Measurements from ENCODE around the gene GPR152. TPM values are rescaled to one million over a fixed set of nuclear protein-coding genes. Genes with fewer than 3 reads are reported as not detected.
"Not testable (repeated sequence)": the region's sequence is repeated elsewhere in the genome, so short reads cannot be mapped to it uniquely, and the experiment has no call there.

Gene GPR152
- total RNA-seq, 1 experiment from 2014 or later: not detected

GRCh38 chr11:67469508-67469811, 16.9 kb upstream of the GPR152 start:
- no peak for DNase-seq (ENCODE audit: low read depth, low spot score)
- in situ Hi-C loops (cut with HindIII; ENCODE audit: low pct_unique_long_range_greater_than_20kb, low sequenced_read_pairs): no loop called here

GRCh38 chr11:67468759-67469507, 16.4 kb upstream of the GPR152 start, which contains the start of gene TMEM134:
TSS of gene TMEM134 (minus strand) at chr11:67469251. CDS start at chr11:67469192, 59 bp downstream.
- DNase-seq (ENCODE audit: low read depth, low spot score): peak; percentile 86
- in situ Hi-C loops (cut with HindIII; ENCODE audit: low pct_unique_long_range_greater_than_20kb, low sequenced_read_pairs): no loop called here

GRCh38 chr11:67468456-67468758, 15.9 kb upstream of the GPR152 start:
- in situ Hi-C loops (cut with HindIII; ENCODE audit: low pct_unique_long_range_greater_than_20kb, low sequenced_read_pairs): no loop called here
- DNase-seq (ENCODE audit: low read depth, low spot score): no peak

- in situ Hi-C loops (cut with HindIII; ENCODE audit: low pct_unique_long_range_greater_than_20kb, low sequenced_read_pairs): no loop called here
- DNase-seq (ENCODE audit: low read depth, low spot score): no peak
Observed at GRCh38 chr11:67468056-67468455, 15.5 kb upstream of the GPR152 start.

- DNase-seq (ENCODE audit: low read depth, low spot score): no peak
- in situ Hi-C loops (cut with HindIII; ENCODE audit: low pct_unique_long_range_greater_than_20kb, low sequenced_read_pairs): no loop called here
Observed at GRCh38 chr11:67466962-67467771, 14.6 kb upstream of the GPR152 start.

- in situ Hi-C loops (cut with HindIII; ENCODE audit: low pct_unique_long_range_greater_than_20kb, low sequenced_read_pairs): no loop called here
- no peak for DNase-seq (ENCODE audit: low read depth, low spot score)
Observed at GRCh38 chr11:67466367-67466766, 13.8 kb upstream of the GPR152 start.

- in situ Hi-C loops (cut with HindIII; ENCODE audit: low pct_unique_long_range_greater_than_20kb, low sequenced_read_pairs); DNase-seq (ENCODE audit: low read depth, low spot score): not testable (repeated sequence)
Observed at GRCh38 chr11:67465530-67465929, 13.0 kb upstream of the GPR152 start.

- DNase-seq (ENCODE audit: low read depth, low spot score): no peak
- in situ Hi-C loops (cut with HindIII; ENCODE audit: low pct_unique_long_range_greater_than_20kb, low sequenced_read_pairs): no loop called here
Observed at GRCh38 chr11:67465189-67465510, 12.6 kb upstream of the GPR152 start.

GRCh38 chr11:67464411-67465188, 12.1 kb upstream of the GPR152 start:
- in situ Hi-C loops (cut with HindIII; ENCODE audit: low pct_unique_long_range_greater_than_20kb, low sequenced_read_pairs): no loop called here
- DNase-seq (ENCODE audit: low read depth, low spot score): peak; percentile 44

- no peak for DNase-seq (ENCODE audit: low read depth, low spot score)
- in situ Hi-C loops (cut with HindIII; ENCODE audit: low pct_unique_long_range_greater_than_20kb, low sequenced_read_pairs): no loop called here
Observed at GRCh38 chr11:67463680-67464410, 11.3 kb upstream of the GPR152 start.

GRCh38 chr11:67463186-67463585, 10.7 kb upstream of the GPR152 start:
- no peak for DNase-seq (ENCODE audit: low read depth, low spot score)
- in situ Hi-C loops (cut with HindIII; ENCODE audit: low pct_unique_long_range_greater_than_20kb, low sequenced_read_pairs): no loop called here

GRCh38 chr11:67458266-67458665, 5.7 kb upstream of the GPR152 start:
- in situ Hi-C loops (cut with HindIII; ENCODE audit: low pct_unique_long_range_greater_than_20kb, low sequenced_read_pairs): no loop called here

GRCh38 chr11:67457453-67457852, 4.9 kb upstream of the GPR152 start:
- DNase-seq (ENCODE audit: low read depth, low spot score): no peak
- in situ Hi-C loops (cut with HindIII; ENCODE audit: low pct_unique_long_range_greater_than_20kb, low sequenced_read_pairs): no loop called here

More at GRCh38 chr11:67458266-67458665, 5.7 kb upstream of the GPR152 start:
- DNase-seq (ENCODE audit: low read depth, low spot score): no peak

- no peak for DNase-seq (ENCODE audit: low read depth, low spot score)
- in situ Hi-C loops (cut with HindIII; ENCODE audit: low pct_unique_long_range_greater_than_20kb, low sequenced_read_pairs): no loop called here
Observed at GRCh38 chr11:67456068-67456705, 3.7 kb upstream of the GPR152 start.

- in situ Hi-C loops (cut with HindIII; ENCODE audit: low pct_unique_long_range_greater_than_20kb, low sequenced_read_pairs): no loop called here
- no peak for DNase-seq (ENCODE audit: low read depth, low spot score)
Observed at GRCh38 chr11:67455054-67455453, 2.5 kb upstream of the GPR152 start, which contains the start of gene CABP4. TSS of gene CABP4 (plus strand) at chr11:67455354. CDS start at chr11:67455424, 70 bp downstream.

- in situ Hi-C loops (cut with HindIII; ENCODE audit: low pct_unique_long_range_greater_than_20kb, low sequenced_read_pairs): no loop called here
- no peak for DNase-seq (ENCODE audit: low read depth, low spot score)
Observed at GRCh38 chr11:67453816-67454732, 1.5 kb upstream of the GPR152 start.

- no peak for DNase-seq (ENCODE audit: low read depth, low spot score)
- in situ Hi-C loops (cut with HindIII; ENCODE audit: low pct_unique_long_range_greater_than_20kb, low sequenced_read_pairs): no loop called here
Observed at GRCh38 chr11:67451658-67451976, 912 bp downstream of the GPR152 start.
